Pancreas (tissue), 10 donors: ENCODE results near the gene ST8SIA6. TPM values are rescaled to one million over a fixed set of nuclear protein-coding genes. Genes with fewer than 3 reads are reported as not detected.

Experiments used
- ATAC-seq, 4 donors: fragments of 200-7000 bp; cut with Tn5 transposase; one replicate each; pipeline versions ENCODE4 v1.8.0 to v1.9.1; 2020; ENCODE audit warnings: mild to moderate bottlenecking in 4 of 4, moderate library complexity in 4 of 4
- DNase-seq, 6 donors: peaks; one replicate each; pipeline ENCODE4 v3.0.0-alpha.2; 2020
- FAIRE-seq: peaks from 2 replicates; lab custom pipeline; 2012; peaks lifted over from hg19 to GRCh38; lab: Jason Lieb, UNC
- H3K27ac ChIP-seq, 4 donors: fragments of 200-600 bp; sonication (generic); 1 replicate in 3 of 4; 2 replicates in 1 of 4; pipeline versions ENCODE4 v1.5.0 to v1.8.0; 2020
- H3K27me3 ChIP-seq, 4 donors: fragments of 200-600 bp; one replicate each; pipeline ENCODE4 v1.8.0; 2021
- H3K36me3 ChIP-seq, 3 donors: fragments of 200-600 bp; sonication (generic) in 1 of 3; one replicate each; pipeline versions ENCODE4 v1.5.0 to v1.8.0; 2020 to 2021
- H3K4me1 ChIP-seq, 3 donors: fragments of 200-600 bp; one replicate each; pipeline ENCODE4 v1.8.0; 2021
- H3K4me3 ChIP-seq, 4 donors: fragments of 200-600 bp; sonication (generic) in 2 of 4; one replicate each; pipeline versions ENCODE4 v1.5.0 to v1.8.0; 2020 to 2021
- H3K9me3 ChIP-seq, 4 donors: fragments of 200-600 bp; one replicate each; pipeline ENCODE4 v1.8.0; 2021
- CTCF ChIP-seq, 4 donors: fragments of 200-600 bp; sonication (generic) in 3 of 4; IDR thresholded peaks; one replicate each; pipeline versions ENCODE4 v1.5.0 to v1.8.0; 2021; ENCODE audit warnings: antibody characterized with exemption in 4 of 4
- WGBS, 2 donors: extraction: QIAGEN DNeasy Blood & Tissue Kit; methylation state at CpG; one replicate each; pipeline ENCODE4 v1.1.7; 2013; 5-methylcytosine and 5-hydroxymethylcytosine counted together
- intact Hi-C, 3 donors: fragments of 100-400 bp; cut with DNase I; formaldehyde crosslinking; loops; one replicate each; pipeline versions ENCODE4 v1.11.1 to v1.14.2; 2022
- polyA plus RNA-seq, 2 donors: library from polyadenylated mRNA; stranded (reverse); fragments of 200-250 nt; gene quantifications; one replicate each; pipeline ENCODE4 v1.2.3, GENCODE V29; 2013
- total RNA-seq, 6 donors: library from RNA; stranded (reverse); fragmentation: NEBNext Ultra II Directional in 4 of 6; extraction: Animal tissue kit (Norgen Biotek cat#: 25700) in 4 of 6; gene quantifications; one replicate each; pipeline versions ENCODE4 v1.2.1 to v1.2.4, GENCODE V29; 2021 to 2023
- donor health status: healthy with polysubstance abuse.
- donor health status: DM: no; HTN: no; CAD: no; lungs with moderate emphysema.
- donor health status: DM: no; HTN: no; CAD: no.
- donor health status: control.
- donor health status: control.
- donor health status: Bipolar disorder and iron deficiency.
- donor health status: DM: yes; HTN: yes; CAD: no.
- donor health status: DM: no; HTN: no; CAD: no.
- donor health status: DM: no; HTN: no; CAD: no.
- donor health status: DM: yes; HTN: yes; CAD: no.

Gene ST8SIA6
- total and polyA plus RNA-seq, 8 donors: 0.08 to 0.15 (median 0.12) TPM; not detected in 4

GRCh38 chr10:17351506-17351905 is 102.9 kb downstream of the ST8SIA6 start:
- no peak for DNase-seq
- H3K4me1 ChIP-seq: peaks cover 0 to 10% (median 0%) of the 10 kb centered on the region in 3 donors
- no peak overlapping the region for H3K27ac ChIP-seq
- intact Hi-C loops: no loop called here
- H3K27me3 ChIP-seq: no peaks in the 10 kb centered on the region
- no peaks in the 10 kb centered on the region for H3K9me3 ChIP-seq
- H3K36me3 ChIP-seq: no peaks in the 10 kb centered on the region
- no peak for TF ChIP-seq CTCF (IDR thresholded peaks at IDR 0.05)
- no peak for ATAC-seq
- FAIRE-seq: no peak
- H3K4me3 ChIP-seq: no peak overlapping the region
- 53 to 61% methylated on average over 1 of the region's 1 CpG for WGBS, 2 donors

DNA sequence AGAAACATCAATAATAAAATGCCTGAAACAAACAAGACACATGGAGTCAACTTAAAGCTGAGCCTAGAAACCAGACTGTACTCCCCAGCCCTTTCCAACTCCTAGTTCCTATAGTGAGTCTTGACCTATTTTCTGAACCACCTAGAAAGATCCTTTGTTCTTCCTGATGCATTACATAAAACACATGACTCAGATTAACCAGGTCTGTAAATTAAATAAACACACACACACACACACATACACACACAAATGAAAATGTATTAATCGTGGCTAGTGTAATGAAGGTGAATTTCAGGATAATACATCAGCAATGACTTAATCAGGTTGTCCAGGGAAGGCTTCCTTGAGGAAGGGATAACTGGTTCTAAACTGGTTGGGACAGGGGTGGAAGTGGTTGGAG is 104.7 kb downstream of the ST8SIA6 start:
- no peak for DNase-seq

DNA sequence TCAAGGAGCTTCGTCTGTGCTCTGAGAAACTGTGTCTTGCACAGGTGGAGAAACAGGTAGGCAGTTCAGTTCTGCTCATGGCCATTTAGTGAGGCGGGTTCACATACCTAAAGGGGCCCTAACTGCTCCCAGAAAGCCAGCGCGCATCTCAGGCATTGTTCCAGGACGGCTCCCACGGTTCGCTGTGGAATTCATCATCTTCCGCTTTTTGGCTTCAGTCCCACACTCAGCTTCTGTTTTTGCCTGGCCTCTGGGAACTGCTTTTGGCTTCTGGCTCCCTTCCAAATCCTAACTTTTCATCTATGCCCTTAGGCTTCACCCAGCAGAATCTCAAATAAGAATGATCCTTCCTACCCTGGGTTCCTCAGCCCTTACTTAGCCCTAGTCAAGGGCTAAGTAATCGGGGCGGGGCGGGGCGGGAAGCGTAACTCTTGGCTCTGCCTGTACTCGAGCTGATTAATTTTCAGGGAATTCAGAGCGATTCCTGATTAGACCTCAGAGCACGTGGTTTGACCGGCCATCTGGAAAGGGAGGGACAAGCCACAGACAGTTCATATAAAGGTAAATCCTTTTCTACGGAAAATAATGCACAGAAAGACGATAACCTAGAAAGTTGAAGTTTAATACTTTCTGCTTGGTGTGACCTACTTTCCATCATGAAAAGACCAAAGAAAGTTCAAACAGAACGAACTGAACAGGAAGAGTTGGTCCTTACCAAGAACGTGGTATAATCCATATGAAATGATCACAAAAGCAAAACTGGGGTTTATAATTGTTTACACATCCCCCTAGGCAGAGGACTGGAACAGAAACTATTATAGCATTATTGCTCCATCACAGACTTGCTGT is 105.7 kb downstream of the ST8SIA6 start:
- peak; percentile 92 to 95 (median 92) for ATAC-seq
- peaks cover 0 to 10% (median 0%) of the 10 kb centered on the region in 3 donors for H3K4me1 ChIP-seq
- H3K36me3 ChIP-seq: no peaks in the 10 kb centered on the region
- 15 to 41% methylated on average over 21 of the region's 21 CpGs for WGBS, 2 donors
- peak overlapping the region in 3 of 4 donors; percentile 4 to 28 (median 26) for H3K4me3 ChIP-seq
- DNase-seq: peak; percentile 50 to 73 (median 66)
- no peak for FAIRE-seq
- intact Hi-C loops: no loop called here
- no peaks in the 10 kb centered on the region for H3K27me3 ChIP-seq
- no peak for TF ChIP-seq CTCF (IDR thresholded peaks at IDR 0.05)
- no peaks in the 10 kb centered on the region for H3K9me3 ChIP-seq
- peak overlapping the region in 2 of 4 donors; percentile 52 to 55 for H3K27ac ChIP-seq

More for the DNA sequence above, 104.7 kb downstream of the ST8SIA6 start:
- peak in 1 of 4 donors; percentile 23 for ATAC-seq
- H3K36me3 ChIP-seq: no peaks in the 10 kb centered on the region
- H3K27me3 ChIP-seq: no peaks in the 10 kb centered on the region
- intact Hi-C loops: no loop called here
- no peak for FAIRE-seq
- no peak overlapping the region for H3K4me3 ChIP-seq
- H3K9me3 ChIP-seq: no peaks in the 10 kb centered on the region
- no peak overlapping the region for H3K27ac ChIP-seq
- no peak for TF ChIP-seq CTCF (IDR thresholded peaks at IDR 0.05)
- peaks cover 0 to 10% (median 0%) of the 10 kb centered on the region in 3 donors for H3K4me1 ChIP-seq
- 27 to 50% methylated on average over 1 of the region's 1 CpG for WGBS, 2 donors

- ATAC-seq (peak in 1 of 4 donors; percentile 5), FAIRE-seq (no peak), DNase-seq (no peak)
- WGBS, 2 donors: 47 to 53% methylated on average over 4 of the region's 4 CpGs
- Histone ChIP-seq H3K4me3 (peak overlapping the region in 2 of 4 donors; percentile 26 to 28), H3K9me3 (no peaks in the 10 kb centered on the region), H3K4me1 (peaks cover 0 to 7% (median 0%) of the 10 kb centered on the region in 3 donors), H3K27me3 (no peaks in the 10 kb centered on the region), H3K27ac (peak overlapping the region in 2 of 4 donors; percentile 52 to 55), H3K36me3 (no peaks in the 10 kb centered on the region)
- intact Hi-C loops: no loop called here
- TF ChIP-seq CTCF (IDR thresholded peaks at IDR 0.05): no peak
Measured at GRCh38 chr10:17348011-17348500, 106.3 kb downstream of the ST8SIA6 start.
